Suppressor macrophage treated with lipopolysaccharide for 4 hours (primary cell): ENCODE measurements around the gene FAM131B.

Experiments
- DNase-seq: peaks from one replicate; pipeline ENCODE4 v3.0.0-alpha.2; 2020

Gene FAM131B

GRCh38 chr7:143382126-143382790 is 19.7 kb upstream of the FAM131B start:
- peak; percentile 24 for DNase-seq

GRCh38 chr7:143381427-143382125 is 19.1 kb upstream of the FAM131B start:
- peak; percentile 38 for DNase-seq

GRCh38 chr7:143380646-143381426 is 18.3 kb upstream of the FAM131B start, which contains the start of gene ZYX:
Gene ZYX, plus strand, starts transcription at chr7:143381345. Its CDS starts 227 bp downstream, at chr7:143381572.
- DNase-seq = peak; percentile 97

- peak; percentile 94 for DNase-seq
Measured at GRCh38 chr7:143380260-143380645, 17.7 kb upstream of the FAM131B start.

GRCh38 chr7:143379611-143380259 is 17.2 kb upstream of the FAM131B start:
- peak; percentile 33 for DNase-seq

- peak; percentile 62 for DNase-seq
Measured at GRCh38 chr7:143376396-143376795, 13.9 kb upstream of the FAM131B start.

GRCh38 chr7:143375298-143376034 is 13.0 kb upstream of the FAM131B start:
- DNase-seq = peak; percentile 65

GRCh38 chr7:143374561-143374960 is 12.0 kb upstream of the FAM131B start:
- DNase-seq = peak; percentile 42

- DNase-seq = peak; percentile 22
Measured at GRCh38 chr7:143373255-143373794, 10.8 kb upstream of the FAM131B start.

- DNase-seq = peak; percentile 86
Measured at GRCh38 chr7:143372070-143372469, 9.6 kb upstream of the FAM131B start.

- DNase-seq = no peak
Measured at GRCh38 chr7:143369678-143370651, 7.5 kb upstream of the FAM131B start.

- no peak for DNase-seq
Measured at GRCh38 chr7:143368387-143368786, 5.9 kb upstream of the FAM131B start.

- no peak for DNase-seq
Measured at GRCh38 chr7:143367972-143368371, 5.5 kb upstream of the FAM131B start.

GRCh38 chr7:143363016-143363937 is 764 bp upstream of the FAM131B start:
- DNase-seq = no peak

- peak; percentile 26 for DNase-seq
Measured at GRCh38 chr7:143361552-143362130, 872 bp downstream of the FAM131B start.

GRCh38 chr7:143360788-143361551 is 1.5 kb downstream of the FAM131B start:
- no peak for DNase-seq

GRCh38 chr7:143359771-143360353 is 2.7 kb downstream of the FAM131B start:
- no peak for DNase-seq

- no peak for DNase-seq
Measured at GRCh38 chr7:143358626-143359025, 3.9 kb downstream of the FAM131B start.
